NCI-H1436 (cell line): ENCODE results near the gene MOG.

Source experiments
- DNase-seq: peaks from one replicate; lab custom pipeline; 2025; lab: John Stamatoyannopoulos, UW

MOG gene

GRCh38 chr6:29676981-29677601 is 20.2 kb downstream of the MOG start:
- no peak for DNase-seq

GRCh38 chr6:29678114-29678513 is 21.2 kb downstream of the MOG start:
- no peak for DNase-seq

GRCh38 chr6:29679962-29680361 is 23.1 kb downstream of the MOG start:
- no peak for DNase-seq

GRCh38 chr6:29680416-29680815 is 23.5 kb downstream of the MOG start:
- DNase-seq, result no peak

GRCh38 chr6:29680904-29681303 is 24.0 kb downstream of the MOG start, which contains the start of gene ZFP57:
TSS of gene ZFP57 (minus strand) at chr6:29681152. CDS start at chr6:29677003, 4,149 bp downstream.
- no peak for DNase-seq

- DNase-seq, result no peak
Observed at GRCh38 chr6:29681811-29682210, 24.9 kb downstream of the MOG start.

GRCh38 chr6:29685718-29686326 is 28.9 kb downstream of the MOG start:
- no peak for DNase-seq

GRCh38 chr6:29694637-29695036 is 37.7 kb downstream of the MOG start:
- no peak for DNase-seq

- no peak for DNase-seq
Observed at GRCh38 chr6:29696147-29697125, 39.5 kb downstream of the MOG start.

GRCh38 chr6:29702519-29703103 is 45.7 kb downstream of the MOG start:
- peak; percentile 7 for DNase-seq

- peak; percentile 2 for DNase-seq
Observed at GRCh38 chr6:29705389-29706231, 48.7 kb downstream of the MOG start.

- no peak for DNase-seq
Observed at GRCh38 chr6:29708432-29709179, 51.7 kb downstream of the MOG start.

GRCh38 chr6:29709188-29709587 is 52.3 kb downstream of the MOG start:
- no peak for DNase-seq

GRCh38 chr6:29710281-29710941 is 53.5 kb downstream of the MOG start:
- no peak for DNase-seq

- no peak for DNase-seq
Observed at GRCh38 chr6:29720863-29721262, 64.0 kb downstream of the MOG start.
